IPS DF 19.7 (cell line): Measurements from ENCODE around the gene L3MBTL1.
A peak's percentile ranks its signal among the peaks of the same experiment; 100 is the strongest.

Experiments used
- DNase-seq: peaks from one replicate; pipeline ENCODE4 v3.0.0-alpha.2; 2013; ENCODE audit warnings: low read depth, low spot score

Gene L3MBTL1

DNA sequence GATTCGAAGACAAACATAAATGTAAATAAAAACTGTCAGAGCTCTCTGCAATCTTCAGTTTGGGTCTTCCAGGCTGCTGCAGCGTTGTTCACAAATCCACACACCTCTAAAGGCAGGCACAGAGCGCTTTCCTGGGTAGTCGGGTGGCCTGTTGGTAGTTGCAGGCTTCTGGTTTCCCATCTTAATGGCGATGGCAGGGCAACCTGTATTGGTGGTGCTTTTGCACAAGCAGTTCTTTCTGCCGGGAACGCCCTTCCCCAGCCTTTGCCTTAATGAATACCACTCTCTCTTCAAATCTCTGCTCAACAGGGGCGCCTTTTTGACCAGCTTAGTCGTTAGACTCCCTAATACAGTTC, 82.5 kb downstream of the L3MBTL1 start:
- DNase-seq, result no peak

DNA sequence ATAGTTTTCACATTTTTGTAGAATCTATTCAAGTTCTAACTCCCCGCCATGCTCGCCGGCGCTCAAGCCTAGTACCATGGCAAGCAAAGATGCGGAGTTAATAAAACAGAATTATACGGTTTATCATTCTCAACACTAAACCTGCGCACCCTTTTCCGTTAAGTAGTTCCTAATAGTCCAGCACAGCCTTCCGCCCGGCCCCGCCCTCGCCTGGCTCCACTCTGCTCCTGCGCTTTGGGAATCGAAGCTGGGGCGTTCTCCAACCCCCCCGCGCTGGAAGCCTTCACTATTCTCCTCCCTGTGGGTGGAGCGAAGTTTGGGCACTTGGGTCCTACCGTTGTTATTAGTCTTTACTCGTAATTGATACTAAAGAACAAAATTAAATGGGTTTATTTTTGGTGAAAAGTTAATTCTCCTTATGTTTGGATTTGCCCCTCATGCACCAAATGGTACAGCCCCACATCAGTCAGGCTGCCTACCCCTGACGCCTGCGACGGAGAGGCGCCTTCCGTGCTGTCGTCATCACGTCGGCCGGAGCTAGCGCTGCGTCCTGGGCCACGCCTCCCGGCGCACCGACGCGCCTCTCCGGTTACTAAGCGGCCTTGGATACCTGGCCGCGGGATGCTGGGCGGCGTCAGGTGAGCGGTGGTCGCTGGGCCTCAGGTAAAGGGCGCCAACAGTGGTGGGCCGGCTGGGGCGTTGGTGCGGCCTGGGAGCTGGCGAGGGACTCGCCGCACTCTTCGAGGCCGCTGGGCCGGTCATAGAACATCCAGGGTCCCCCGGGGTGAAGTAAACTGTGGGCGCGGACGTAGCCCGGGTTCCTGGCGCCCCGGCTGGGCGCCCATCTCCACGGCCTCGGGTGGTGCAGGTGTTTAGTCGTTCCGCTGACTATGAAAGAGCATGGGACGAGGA, 83.2 kb downstream of the L3MBTL1 start, which contains the start of gene IFT52:
TSS of gene IFT52 (plus strand) at position 546 of the 912 bp plus-strand sequence. CDS start 3,762 bp downstream, outside the sequence.
- peak; percentile 83 for DNase-seq
